Measurements from ENCODE around the gene NEDD9.

- no peak for TF ChIP-seq GABPA (IDR thresholded peaks at IDR 0.05; ENCODE audit: low read depth)
- TF ChIP-seq MXI1 (IDR thresholded peaks at IDR 0.05; ENCODE audit: low read depth, low read length) = no peak
- TF ChIP-seq, protein P1, sequence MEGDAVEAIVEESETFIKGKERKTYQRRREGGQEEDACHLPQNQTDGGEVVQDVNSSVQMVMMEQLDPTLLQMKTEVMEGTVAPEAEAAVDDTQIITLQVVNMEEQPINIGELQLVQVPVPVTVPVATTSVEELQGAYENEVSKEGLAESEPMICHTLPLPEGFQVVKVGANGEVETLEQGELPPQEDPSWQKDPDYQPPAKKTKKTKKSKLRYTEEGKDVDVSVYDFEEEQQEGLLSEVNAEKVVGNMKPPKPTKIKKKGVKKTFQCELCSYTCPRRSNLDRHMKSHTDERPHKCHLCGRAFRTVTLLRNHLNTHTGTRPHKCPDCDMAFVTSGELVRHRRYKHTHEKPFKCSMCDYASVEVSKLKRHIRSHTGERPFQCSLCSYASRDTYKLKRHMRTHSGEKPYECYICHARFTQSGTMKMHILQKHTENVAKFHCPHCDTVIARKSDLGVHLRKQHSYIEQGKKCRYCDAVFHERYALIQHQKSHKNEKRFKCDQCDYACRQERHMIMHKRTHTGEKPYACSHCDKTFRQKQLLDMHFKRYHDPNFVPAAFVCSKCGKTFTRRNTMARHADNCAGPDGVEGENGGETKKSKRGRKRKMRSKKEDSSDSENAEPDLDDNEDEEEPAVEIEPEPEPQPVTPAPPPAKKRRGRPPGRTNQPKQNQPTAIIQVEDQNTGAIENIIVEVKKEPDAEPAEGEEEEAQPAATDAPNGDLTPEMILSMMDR (IDR thresholded peaks at IDR 0.05) = no peak
- TF ChIP-seq EP300 (IDR thresholded peaks at IDR 0.05; ENCODE audit: borderline replicate concordance in 1 of 2, low read depth in 1 of 2, low read length in 1 of 2) = no peak
- TF ChIP-seq YY1 (IDR thresholded peaks at IDR 0.05; ENCODE audit: low read depth) = no peak
- no peak for TF ChIP-seq RCOR1 (IDR thresholded peaks at IDR 0.05; ENCODE audit: low read length)
- TF ChIP-seq ZBTB33 (IDR thresholded peaks at IDR 0.05; ENCODE audit: borderline replicate concordance, low read depth) = no peak
- no peak for TF ChIP-seq CHD2 (IDR thresholded peaks at IDR 0.05; ENCODE audit: low read length, partially characterized antibody)
- TF ChIP-seq IRF3 (IDR thresholded peaks at IDR 0.05; ENCODE audit: low read depth, low read length) = no peak
- TF ChIP-seq POLR2AphosphoS5 (IDR thresholded peaks at IDR 0.05; ENCODE audit: low read depth, low read length) = no peak
These were observed 50.9 kb downstream of the NEDD9 start for GRCh38 chr6:11181478-11182136.
